HepG2 (cell line): ENCODE data around the gene ELOVL6. TPM values are rescaled to one million over a fixed set of nuclear protein-coding genes. Genes with fewer than 3 reads are reported as not detected.

Source experiments
- ATM ChIP-seq: fragments of 450-650 bp; IDR thresholded peaks from 2 replicates; pipeline ENCODE4 v1.7.1; 2017; ENCODE audit warnings: mild to moderate bottlenecking, borderline replicate concordance
- CBFB ChIP-seq: sonication (generic); formaldehyde crosslinking; IDR thresholded peaks from 2 replicates; pipeline ENCODE4 v1.4.0; 2020; ENCODE audit warnings: missing genetic modification reagents
- CTCF ChIP-seq: sonication (generic); formaldehyde crosslinking; IDR thresholded peaks from 2 replicates; pipeline ENCODE4 v1.5.0; 2020; ENCODE audit warnings: mild to moderate bottlenecking, missing genetic modification reagents, moderate library complexity
- ELF1 ChIP-seq: sonication (generic); formaldehyde crosslinking; IDR thresholded peaks from 2 replicates; pipeline ENCODE4 v1.4.0; 2020; ENCODE audit warnings: missing genetic modification reagents
- FIP1L1 ChIP-seq: fragments of 200-400 bp; formaldehyde crosslinking; IDR thresholded peaks from 2 replicates; pipeline ENCODE4 v1.6.1; 2018; ENCODE audit warnings: low read depth, mild to moderate bottlenecking, low read length, moderate library complexity, borderline replicate concordance; ENCODE audit not compliant: insufficient read depth
- HNRNPLL ChIP-seq: fragments of 200-400 bp; formaldehyde crosslinking; IDR thresholded peaks from 2 replicates; pipeline ENCODE4 v1.6.1; 2017; ENCODE audit warnings: mild to moderate bottlenecking, low read depth, low read length; ENCODE audit not compliant: poor library complexity, severe bottlenecking
- KLF11 ChIP-seq: IDR thresholded peaks from 2 replicates; pipeline ENCODE4 v1.6.1; 2016; ENCODE audit warnings: missing compliant biosample characterization
- POLR2A ChIP-seq, 2 experiments: IDR thresholded peaks; 2 replicates each; pipeline ENCODE4 v1.6.1; 2011; ENCODE audit warnings: low read depth in 2 of 2, low read length in 2 of 2, mild to moderate bottlenecking in 1 of 2, moderate library complexity in 1 of 2; ENCODE audit not compliant: insufficient read depth in 1 of 2
- SMAD3 ChIP-seq: sonication (generic); formaldehyde crosslinking; IDR thresholded peaks from 2 replicates; pipeline ENCODE4 v1.4.0; 2020; ENCODE audit warnings: missing genetic modification reagents
- TFDP2 ChIP-seq: sonication (generic); formaldehyde crosslinking; IDR thresholded peaks from 2 replicates; pipeline ENCODE4 v1.4.0; 2020; ENCODE audit warnings: missing genetic modification reagents
- THAP7 ChIP-seq: sonication (generic); formaldehyde crosslinking; IDR thresholded peaks from 2 replicates; pipeline ENCODE4 v1.8.1; 2023; ENCODE audit warnings: mild to moderate bottlenecking, missing genetic modification reagents
- ZBTB34 ChIP-seq: sonication (generic); formaldehyde crosslinking; IDR thresholded peaks from 2 replicates; pipeline ENCODE4 v1.8.0; 2022; ENCODE audit warnings: mild to moderate bottlenecking, missing genetic modification reagents
- ZNF101 ChIP-seq: sonication (generic); formaldehyde crosslinking; IDR thresholded peaks from 2 replicates; pipeline ENCODE4 v1.4.0; 2020; ENCODE audit warnings: mild to moderate bottlenecking, low read depth, missing genetic modification reagents, borderline replicate concordance
- ZNF20 ChIP-seq: sonication (generic); formaldehyde crosslinking; IDR thresholded peaks from 2 replicates; pipeline ENCODE4 v1.4.0; 2020; ENCODE audit warnings: mild to moderate bottlenecking, moderate library complexity, missing genetic modification reagents
- ZNF232 ChIP-seq: sonication (generic); formaldehyde crosslinking; IDR thresholded peaks from 2 replicates; pipeline ENCODE4 v1.4.0; 2020; ENCODE audit warnings: missing genetic modification reagents, borderline replicate concordance
- ZNF235 ChIP-seq: sonication (generic); formaldehyde crosslinking; IDR thresholded peaks from 2 replicates; pipeline ENCODE4 v1.8.1; 2023; ENCODE audit warnings: mild to moderate bottlenecking, missing genetic modification reagents, borderline replicate concordance
- ZNF282 ChIP-seq: fragments of 450-650 bp; IDR thresholded peaks from 2 replicates; pipeline ENCODE4 v1.6.1; 2018; ENCODE audit not compliant: partially characterized antibody
- ZNF354B ChIP-seq: sonication (generic); formaldehyde crosslinking; IDR thresholded peaks from 2 replicates; pipeline ENCODE4 v1.8.0; 2022; ENCODE audit warnings: mild to moderate bottlenecking, missing genetic modification reagents
- ZNF513 ChIP-seq: sonication (generic); formaldehyde crosslinking; conservative IDR thresholded peaks from 2 replicates; pipeline ENCODE4 v1.5.0; 2020; ENCODE audit warnings: missing genetic modification reagents
- ZNF598 ChIP-seq: sonication (generic); formaldehyde crosslinking; IDR thresholded peaks from 2 replicates; pipeline ENCODE4 v1.5.1; 2020; ENCODE audit warnings: mild to moderate bottlenecking, missing genetic modification reagents, borderline replicate concordance
- ZNF616 ChIP-seq: sonication (generic); formaldehyde crosslinking; IDR thresholded peaks from 2 replicates; pipeline ENCODE4 v1.5.0; 2020; ENCODE audit warnings: low read depth, mild to moderate bottlenecking, missing genetic modification reagents
- ZNF713 ChIP-seq: sonication (generic); formaldehyde crosslinking; IDR thresholded peaks from 2 replicates; pipeline ENCODE4 v1.4.0; 2020; ENCODE audit warnings: mild to moderate bottlenecking, missing genetic modification reagents
- ZNF83 ChIP-seq: sonication (generic); formaldehyde crosslinking; IDR thresholded peaks from 2 replicates; pipeline ENCODE4 v1.4.0; 2020; ENCODE audit warnings: missing genetic modification reagents, mild to moderate bottlenecking, borderline replicate concordance
- polyA plus RNA-seq, 8 experiments: library from polyadenylated mRNA; depleted of rRNA in 3 of 8; stranded (reverse) in 7 of 8; unstranded in 1 of 8; fragments of >200 nt; fragmentation: Illumina TruSeq in 4 of 8; extraction: Trizol in 4 of 8; gene quantifications; 2 replicates each; pipeline versions ENCODE4 v1.2.1 to v1.2.3, GENCODE V29; 2011 to 2016; ENCODE audit warnings: low read depth in 4 of 8, missing spikeins in 1 of 8, mixed read lengths in 1 of 8; ENCODE audit not compliant: insufficient read depth in 1 of 8
- total RNA-seq, 5 experiments: library from RNA; depleted of rRNA; stranded (reverse); fragments of >200 nt; fragmentation: Illumina TruSeq; extraction: Trizol; gene quantifications; 2 replicates each; pipeline ENCODE4 v1.2.3, GENCODE V29; 2016; ENCODE audit warnings: low read depth in 1 of 5

The ELOVL6 gene
- total and polyA plus RNA-seq, 2 of the 13 experiments (the other 11 are each of a cell fraction or from before 2014, with no cell fraction given): 14.1 to 23.2 TPM

GRCh38 chr4:110198435-110199416 is at the start of gene ELOVL6 (continued):
- TF ChIP-seq THAP7 (CRISPR knock-in tag): 0 out of 2 replicates have a peak, but pooled peaks have one; percentile 28
- TF ChIP-seq ZBTB34 (CRISPR knock-in tag): no peak
- peak; percentile 57 to 68 for TF ChIP-seq POLR2A (IDR thresholded peaks at IDR 0.05; ENCODE audit: insufficient read depth in 1 of 2, low read depth in 2 of 2, low read length in 2 of 2)
- peak; percentile 60; the same call in 1 of the 2 replicates for TF ChIP-seq CBFB
- no peak for TF ChIP-seq ZNF713 (CRISPR knock-in tag)
- no peak for TF ChIP-seq ZNF235 (CRISPR knock-in tag)
- TF ChIP-seq ZNF282: no peak
- TF ChIP-seq ZNF598: no peak
- no peak for TF ChIP-seq ZNF20 (CRISPR knock-in tag)
- TF ChIP-seq ATM: no peak
- TF ChIP-seq SMAD3 (CRISPR knock-in tag): peak; percentile 55
- peak; percentile 16; the same call in 1 of the 2 replicates for TF ChIP-seq CTCF (CRISPR knock-in tag)
- no peak for TF ChIP-seq ZNF513 (CRISPR knock-in tag)
- peak; percentile 75 for TF ChIP-seq HNRNPLL
- TF ChIP-seq KLF11 (CRISPR knock-in tag): no peak
- TF ChIP-seq ZNF616 (CRISPR knock-in tag): no peak
- TF ChIP-seq ZNF232 (CRISPR knock-in tag): no peak
- no peak for TF ChIP-seq FIP1L1
- TF ChIP-seq ZNF101: no peak
- peak; percentile 40; the same call in 1 of the 2 replicates for TF ChIP-seq TFDP2 (CRISPR knock-in tag)
- TF ChIP-seq ZNF354B: no peak
- peak; percentile 59; the same call in 1 of the 2 replicates for TF ChIP-seq ELF1 (CRISPR knock-in tag)
- no peak for TF ChIP-seq ZNF83
